LNCAP (cell line): Measurements from ENCODE around the gene CACTIN.

Experiments
- TF ChIP-seq, protein P1 (sequence below): fragments of 450-650 bp; IDR thresholded peaks from 2 replicates; pipeline ENCODE4 v1.5.1; 2017; ENCODE audit warnings: mild to moderate bottlenecking

Gene CACTIN

DNA sequence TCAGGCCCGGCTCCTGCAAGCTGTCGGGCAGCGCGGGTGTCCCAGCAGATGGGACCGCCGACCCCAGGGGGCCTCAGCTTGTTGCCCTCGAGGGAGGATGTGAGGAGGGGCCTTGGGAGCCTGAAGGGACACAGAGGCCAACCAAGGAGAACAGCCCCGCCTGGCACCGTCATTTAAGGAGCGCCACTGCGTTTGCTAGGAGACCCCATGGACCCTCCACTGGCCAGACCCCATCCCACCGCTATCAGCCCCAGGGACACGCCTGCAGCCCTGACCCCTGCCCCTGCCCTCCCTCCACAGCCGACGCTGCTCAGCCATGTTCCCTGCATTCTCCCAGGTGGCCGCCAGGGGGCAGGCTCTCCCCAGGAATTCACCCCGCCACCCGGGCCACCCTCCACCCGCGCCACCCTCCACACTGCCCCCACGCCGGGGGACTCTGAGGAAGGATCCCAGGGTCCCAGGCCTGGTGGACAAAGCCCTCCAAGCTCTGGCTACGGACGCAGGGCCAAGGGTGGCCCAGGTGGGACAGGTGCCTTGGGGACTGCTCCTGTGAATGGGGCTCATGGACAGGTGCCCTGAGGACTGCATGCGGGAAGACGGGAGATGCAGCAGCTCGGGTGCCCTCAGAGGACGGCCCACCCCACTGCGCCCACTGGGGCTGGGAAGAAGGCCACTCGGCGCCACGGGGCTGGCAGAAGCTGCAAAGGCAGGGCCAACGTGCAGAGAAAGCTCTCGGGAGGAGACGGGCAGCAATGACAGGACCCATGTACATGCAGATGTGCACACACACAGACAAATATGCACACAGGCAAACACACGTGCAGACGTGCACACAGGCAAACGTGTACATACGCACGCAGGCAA, 39.3 kb upstream of the CACTIN start:
- TF ChIP-seq, protein P1, sequence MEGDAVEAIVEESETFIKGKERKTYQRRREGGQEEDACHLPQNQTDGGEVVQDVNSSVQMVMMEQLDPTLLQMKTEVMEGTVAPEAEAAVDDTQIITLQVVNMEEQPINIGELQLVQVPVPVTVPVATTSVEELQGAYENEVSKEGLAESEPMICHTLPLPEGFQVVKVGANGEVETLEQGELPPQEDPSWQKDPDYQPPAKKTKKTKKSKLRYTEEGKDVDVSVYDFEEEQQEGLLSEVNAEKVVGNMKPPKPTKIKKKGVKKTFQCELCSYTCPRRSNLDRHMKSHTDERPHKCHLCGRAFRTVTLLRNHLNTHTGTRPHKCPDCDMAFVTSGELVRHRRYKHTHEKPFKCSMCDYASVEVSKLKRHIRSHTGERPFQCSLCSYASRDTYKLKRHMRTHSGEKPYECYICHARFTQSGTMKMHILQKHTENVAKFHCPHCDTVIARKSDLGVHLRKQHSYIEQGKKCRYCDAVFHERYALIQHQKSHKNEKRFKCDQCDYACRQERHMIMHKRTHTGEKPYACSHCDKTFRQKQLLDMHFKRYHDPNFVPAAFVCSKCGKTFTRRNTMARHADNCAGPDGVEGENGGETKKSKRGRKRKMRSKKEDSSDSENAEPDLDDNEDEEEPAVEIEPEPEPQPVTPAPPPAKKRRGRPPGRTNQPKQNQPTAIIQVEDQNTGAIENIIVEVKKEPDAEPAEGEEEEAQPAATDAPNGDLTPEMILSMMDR, result peak; percentile 97

DNA sequence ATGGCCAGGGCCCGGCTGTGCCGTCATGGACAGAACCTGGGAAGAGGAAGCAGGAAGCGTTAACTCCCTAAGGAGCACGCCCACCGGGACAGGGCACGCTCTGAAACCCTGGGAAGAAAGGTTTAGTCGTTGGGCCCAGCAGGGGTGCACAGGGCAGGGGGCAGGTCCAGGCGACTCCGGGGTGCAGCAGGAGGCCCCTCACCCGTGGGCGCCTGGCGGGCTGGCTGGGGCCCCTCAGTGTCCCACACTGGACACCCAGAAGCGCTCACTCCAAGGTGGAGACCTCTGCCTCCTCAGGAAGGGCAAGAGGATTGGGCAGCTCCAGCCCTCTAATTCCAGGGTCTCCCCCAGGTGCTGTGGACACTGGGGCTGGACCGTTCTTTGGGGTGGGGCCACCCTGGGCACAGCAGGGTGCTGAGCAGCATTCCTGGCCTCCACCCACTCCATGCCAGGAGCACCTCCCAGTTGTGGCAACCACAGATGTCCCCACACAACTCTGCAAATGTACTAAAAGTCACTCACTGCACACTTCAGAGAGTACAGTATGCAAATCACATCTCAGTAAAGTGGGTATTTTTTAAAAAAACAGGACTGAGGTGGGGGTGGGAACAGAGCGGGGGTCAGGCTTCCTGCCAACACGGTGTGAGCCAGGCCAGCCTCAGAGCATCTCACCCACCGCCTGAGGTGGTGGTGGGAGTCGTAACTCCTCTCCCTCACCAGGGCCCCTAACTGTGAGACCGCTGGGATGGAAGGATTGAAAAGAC, 38.5 kb upstream of the CACTIN start:
- TF ChIP-seq, protein P1, result no peak

DNA sequence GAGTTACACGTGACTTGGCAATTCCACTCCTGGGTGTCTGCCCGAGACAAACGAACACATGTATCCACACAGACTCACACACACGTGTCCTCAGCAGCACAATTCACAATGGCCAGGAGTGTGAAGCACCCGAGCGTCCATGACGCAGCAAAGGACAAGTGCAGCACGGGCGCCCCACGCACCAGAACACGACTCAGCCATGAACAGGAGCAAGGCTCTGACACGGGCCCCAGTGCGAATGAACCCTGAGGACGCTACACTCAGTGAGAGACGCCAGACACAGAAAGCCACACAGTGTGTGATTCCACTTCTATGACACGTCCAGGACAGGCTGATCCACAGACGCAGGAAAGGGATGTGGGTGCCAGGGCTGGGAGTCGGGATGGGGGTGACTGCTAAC, 37.2 kb upstream of the CACTIN start:
- TF ChIP-seq, protein P1, result no peak

DNA sequence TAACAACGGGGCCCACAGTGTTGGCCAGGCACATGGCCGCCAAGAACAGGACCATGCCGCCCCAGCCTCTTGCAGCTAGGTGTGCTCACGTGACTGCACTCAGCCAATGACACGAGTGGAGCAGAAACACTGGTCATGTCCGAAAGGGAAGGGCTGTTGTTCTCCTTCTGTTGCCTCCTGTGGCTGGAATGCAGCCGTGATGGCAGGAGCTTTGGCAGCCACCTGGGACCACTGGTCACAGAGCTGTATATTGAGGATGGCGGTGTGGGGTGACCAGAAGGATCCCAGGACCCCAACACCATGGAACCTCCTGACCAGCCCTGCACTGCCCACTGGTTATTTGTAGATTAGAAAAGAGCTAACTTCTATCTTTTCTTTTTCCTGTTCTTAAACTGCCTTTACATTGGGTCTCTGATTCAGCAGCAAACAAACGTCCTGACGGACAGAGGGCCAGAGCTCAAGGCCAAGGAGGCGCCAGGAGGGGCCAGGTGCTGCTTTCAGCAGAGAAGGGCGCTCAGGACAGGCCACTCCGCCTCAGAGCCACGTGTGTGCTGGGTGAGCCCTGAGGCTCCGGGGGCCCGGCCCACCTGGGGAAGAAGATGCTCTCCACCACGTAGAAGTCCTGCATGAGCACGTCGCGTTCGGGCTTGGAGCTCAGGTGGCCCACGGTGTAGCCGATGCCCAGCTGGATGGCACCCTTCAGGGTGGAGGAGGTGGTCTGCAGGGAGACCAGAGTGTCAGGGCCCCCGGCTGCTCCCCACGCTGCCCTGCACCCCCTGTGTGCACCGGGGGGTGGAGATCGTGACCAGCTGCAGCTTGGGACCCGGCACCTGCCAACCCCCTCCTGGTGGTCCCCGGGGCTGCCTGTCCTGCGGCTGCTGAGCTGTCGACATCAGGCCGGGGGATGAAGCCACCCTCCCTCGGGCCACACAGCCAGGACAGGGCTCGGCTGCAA, 35.0 kb upstream of the CACTIN start:
- TF ChIP-seq, protein P1, result no peak

DNA sequence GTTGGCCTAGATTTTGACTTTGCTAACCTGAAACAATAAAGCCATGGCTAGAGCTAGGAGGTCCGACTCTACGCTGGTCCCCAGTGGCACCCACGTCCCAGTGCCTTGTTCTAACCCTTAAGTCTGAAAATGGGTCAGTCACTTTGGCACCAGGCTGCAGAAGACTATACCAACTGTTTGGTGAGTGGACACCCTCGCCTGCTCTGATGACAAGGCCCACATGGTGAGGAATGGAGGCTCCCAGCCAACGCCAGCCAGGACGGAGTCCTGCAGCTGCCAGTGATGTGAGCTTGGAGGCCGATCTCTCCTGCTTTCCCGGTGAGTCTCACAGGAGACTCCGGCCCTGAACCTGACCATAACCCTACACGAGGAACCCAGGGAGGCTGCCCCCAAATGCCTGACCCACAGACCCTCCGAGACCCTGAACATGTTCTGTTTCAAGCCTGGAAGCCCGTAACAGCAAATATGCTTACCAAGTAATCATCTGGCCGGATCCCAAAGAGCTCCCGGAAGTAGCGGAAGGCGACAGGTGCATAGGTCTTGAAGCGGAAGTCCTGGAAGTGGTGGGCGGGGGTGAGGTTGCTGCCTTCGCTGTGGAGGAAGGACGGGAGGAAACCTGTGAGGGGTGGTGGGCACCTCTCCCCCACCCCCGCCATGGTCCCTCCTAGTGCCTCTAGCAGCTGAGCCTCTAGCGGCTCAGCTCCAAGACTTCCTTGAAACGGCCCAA, 34.1 kb upstream of the CACTIN start:
- TF ChIP-seq, protein P1, result no peak

DNA sequence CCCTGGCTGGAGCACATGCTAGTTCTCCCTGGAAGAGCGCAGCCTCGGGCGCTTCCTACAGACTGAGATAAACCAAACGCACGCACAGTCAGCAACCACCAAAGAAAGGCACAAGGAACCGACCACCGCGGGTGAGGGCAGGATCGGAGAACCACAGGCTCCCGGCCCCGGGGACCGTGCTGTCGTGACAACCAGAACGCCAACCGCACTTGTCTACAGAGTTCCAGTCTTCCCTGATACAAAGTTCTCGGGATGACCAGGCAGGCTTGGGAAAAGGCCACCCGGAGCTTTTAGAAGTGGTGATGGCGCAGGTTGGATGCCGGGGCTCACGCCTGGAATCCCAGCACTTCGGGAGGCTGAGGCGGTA, 33.1 kb upstream of the CACTIN start:
- TF ChIP-seq, protein P1, result no peak
